Thyroid gland (tissue), 4 donors: ENCODE data around the gene FEM1B.

Source experiments
- POLR2A ChIP-seq, 2 donors: fragments of 450-650 bp; IDR thresholded peaks; one replicate each; pipeline ENCODE4 v1.6.1; 2017; ENCODE audit warnings: antibody characterized with exemption in 2 of 2, mild to moderate bottlenecking in 2 of 2, moderate library complexity in 1 of 2
- TF ChIP-seq, protein P1 (sequence below), 6 experiments: fragments of 200-600 bp in 3 of 6; fragments of 450-650 bp in 3 of 6; sonication (generic) in 3 of 6; IDR thresholded peaks; one replicate each; pipeline ENCODE4 v1.5.1; 2016 to 2019; ENCODE audit warnings: antibody characterized with exemption in 6 of 6, mild to moderate bottlenecking in 2 of 6, inconsistent platforms in 1 of 6, moderate library complexity in 1 of 6

DNA sequence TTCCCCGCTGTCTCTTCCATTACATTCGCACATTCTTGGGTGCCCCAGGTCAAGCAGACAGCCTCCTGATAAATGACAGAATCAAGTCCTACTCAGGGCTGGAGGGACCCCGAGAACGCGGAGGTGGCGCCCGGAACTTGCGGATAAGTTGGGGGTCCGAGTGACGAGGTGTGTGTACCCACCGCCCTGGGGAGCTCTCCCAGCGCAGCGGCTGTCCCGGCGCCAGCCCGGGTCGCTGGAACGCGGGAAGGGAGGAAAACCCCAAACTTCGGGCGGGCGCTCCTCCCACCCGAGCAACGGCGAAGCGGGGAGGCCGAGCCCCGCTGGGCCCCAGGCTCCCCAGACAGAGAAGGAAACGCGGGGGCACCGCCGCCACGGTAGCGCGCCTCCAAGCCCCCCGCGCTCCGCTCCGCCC lies 48.6 kb upstream of the FEM1B start:
- TF ChIP-seq POLR2A (IDR thresholded peaks at IDR 0.05), result no peak
- TF ChIP-seq, protein P1, sequence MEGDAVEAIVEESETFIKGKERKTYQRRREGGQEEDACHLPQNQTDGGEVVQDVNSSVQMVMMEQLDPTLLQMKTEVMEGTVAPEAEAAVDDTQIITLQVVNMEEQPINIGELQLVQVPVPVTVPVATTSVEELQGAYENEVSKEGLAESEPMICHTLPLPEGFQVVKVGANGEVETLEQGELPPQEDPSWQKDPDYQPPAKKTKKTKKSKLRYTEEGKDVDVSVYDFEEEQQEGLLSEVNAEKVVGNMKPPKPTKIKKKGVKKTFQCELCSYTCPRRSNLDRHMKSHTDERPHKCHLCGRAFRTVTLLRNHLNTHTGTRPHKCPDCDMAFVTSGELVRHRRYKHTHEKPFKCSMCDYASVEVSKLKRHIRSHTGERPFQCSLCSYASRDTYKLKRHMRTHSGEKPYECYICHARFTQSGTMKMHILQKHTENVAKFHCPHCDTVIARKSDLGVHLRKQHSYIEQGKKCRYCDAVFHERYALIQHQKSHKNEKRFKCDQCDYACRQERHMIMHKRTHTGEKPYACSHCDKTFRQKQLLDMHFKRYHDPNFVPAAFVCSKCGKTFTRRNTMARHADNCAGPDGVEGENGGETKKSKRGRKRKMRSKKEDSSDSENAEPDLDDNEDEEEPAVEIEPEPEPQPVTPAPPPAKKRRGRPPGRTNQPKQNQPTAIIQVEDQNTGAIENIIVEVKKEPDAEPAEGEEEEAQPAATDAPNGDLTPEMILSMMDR (IDR thresholded peaks at IDR 0.05), result no peak
